Fibroblast of pulmonary artery (primary cell): Measurements from ENCODE around the gene SNX18.

Source experiments
- DNase-seq: peaks from one replicate; pipeline ENCODE4 v3.0.0-alpha.2; 2010; ENCODE audit warnings: low read depth
- H3K4me3 ChIP-seq: replicated peaks from 2 replicates; pipeline ENCODE4 v1.5.1; 2011; ENCODE audit warnings: low read depth, mild to moderate bottlenecking, control low read depth, low read length, moderate library complexity
- CTCF ChIP-seq: IDR thresholded peaks from 2 replicates; pipeline ENCODE4 v1.5.1; 2011; ENCODE audit warnings: mild to moderate bottlenecking, control low read depth, low read length, inconsistent platforms; ENCODE audit errors: missing control alignments

SNX18 gene

GRCh38 chr5:54551292-54551691 lies 33.7 kb downstream of the SNX18 start:
- DNase-seq = no peak
- no peak for TF ChIP-seq CTCF
- no peak overlapping the region for H3K4me3 ChIP-seq

- no peak overlapping the region for H3K4me3 ChIP-seq
- no peak for DNase-seq
- no peak for TF ChIP-seq CTCF
Measured at GRCh38 chr5:54551926-54552325, 34.4 kb downstream of the SNX18 start.

DNA sequence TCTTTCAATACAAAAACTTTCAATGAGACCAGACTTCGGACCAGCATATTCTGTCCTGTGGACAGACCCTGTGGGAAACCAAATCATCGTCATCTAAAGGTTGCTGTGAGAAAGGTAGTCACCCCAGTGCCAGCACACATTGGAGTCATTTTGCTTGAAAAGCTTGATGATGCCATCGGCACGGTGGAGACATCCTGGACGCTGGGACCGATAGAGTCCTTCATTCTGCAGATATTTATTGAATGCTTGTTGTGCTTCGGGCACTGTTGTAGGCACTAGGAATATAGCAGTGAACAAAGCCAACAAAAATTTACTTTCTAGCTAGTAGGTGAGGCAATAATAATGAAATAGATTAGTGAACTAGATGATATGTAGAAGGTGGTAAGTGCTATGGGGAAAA lies 34.9 kb downstream of the SNX18 start:
- TF ChIP-seq CTCF = no peak
- DNase-seq = no peak
- no peak overlapping the region for H3K4me3 ChIP-seq

- DNase-seq = no peak
- TF ChIP-seq CTCF = no peak
- H3K4me3 ChIP-seq = no peak overlapping the region
Measured at GRCh38 chr5:54553659-54554207, 36.2 kb downstream of the SNX18 start.

GRCh38 chr5:54556141-54556540 lies 38.6 kb downstream of the SNX18 start:
- no peak for DNase-seq
- TF ChIP-seq CTCF = no peak
- H3K4me3 ChIP-seq = no peak overlapping the region

GRCh38 chr5:54558362-54558761 lies 40.8 kb downstream of the SNX18 start:
- DNase-seq = peak; percentile 29
- TF ChIP-seq CTCF = no peak
- H3K4me3 ChIP-seq = no peak overlapping the region

DNA sequence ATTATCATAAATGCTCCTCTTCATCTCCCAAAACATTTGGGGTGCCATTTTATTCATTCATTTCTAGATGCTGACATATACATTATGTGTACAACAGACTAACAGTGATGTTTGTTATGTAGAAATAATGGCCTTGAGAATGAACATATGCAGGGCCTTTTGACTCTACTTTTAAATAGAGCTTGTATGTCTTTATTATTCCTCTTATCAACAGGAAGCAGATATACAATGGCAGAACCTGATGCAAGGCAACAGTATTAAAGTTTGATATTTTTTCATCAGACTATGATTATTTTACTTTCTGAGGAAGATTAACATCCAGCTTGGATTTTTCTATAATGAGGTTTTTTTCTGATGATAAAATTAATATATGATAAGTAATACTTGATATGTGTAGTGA lies 44.1 kb downstream of the SNX18 start:
- DNase-seq = no peak
- H3K4me3 ChIP-seq = no peak overlapping the region
- no peak for TF ChIP-seq CTCF
